Uterus (tissue), 2 donors: ENCODE data around the gene FAM53B.

Experiments used
- CTCF ChIP-seq, 4 experiments: fragments of 200-600 bp in 2 of 4; fragments of 450-650 bp in 2 of 4; sonication (generic) in 2 of 4; IDR thresholded peaks; one replicate each; pipeline ENCODE4 v1.5.1; 2016 to 2019; ENCODE audit warnings: antibody characterized with exemption in 4 of 4, mild to moderate bottlenecking in 2 of 4, moderate library complexity in 1 of 4
- POLR2A ChIP-seq, 2 donors: fragments of 450-650 bp; IDR thresholded peaks; one replicate each; pipeline ENCODE4 v1.6.1; 2016; ENCODE audit warnings: antibody characterized with exemption in 2 of 2, mild to moderate bottlenecking in 1 of 2, moderate library complexity in 1 of 2

DNA sequence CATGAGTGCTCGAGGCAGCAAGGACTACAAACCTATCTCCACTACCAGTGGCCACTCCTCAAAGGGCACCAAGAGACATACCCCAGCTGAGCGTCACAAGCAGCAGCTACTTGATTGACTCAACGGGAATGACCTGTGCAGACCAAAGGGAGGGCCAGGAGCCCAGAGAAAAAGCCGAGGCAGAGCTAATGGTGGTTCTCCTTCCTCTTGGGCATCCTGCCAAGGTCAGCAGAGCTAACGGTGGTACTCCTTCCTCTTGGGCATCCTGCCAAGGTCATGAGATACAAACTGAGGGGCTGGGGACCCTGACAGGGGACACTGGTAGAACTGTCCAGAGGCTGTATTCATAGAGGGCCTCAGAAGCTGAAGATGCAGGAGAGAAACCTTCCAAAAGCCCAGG is 60.4 kb downstream of the FAM53B start:
- no peak for TF ChIP-seq CTCF (IDR thresholded peaks at IDR 0.05)
- TF ChIP-seq POLR2A (IDR thresholded peaks at IDR 0.05): no peak
